Measurements from ENCODE around the gene ANKFY1.
"Not testable (repeated sequence)": the region's sequence is repeated elsewhere in the genome, so short reads cannot be mapped to it uniquely, and the experiment has no call there.

Gene ANKFY1

GRCh38 chr17:4209611-4210010, 54.2 kb downstream of the ANKFY1 start:
- no peak for DNase-seq

- no peak for DNase-seq
Measured at GRCh38 chr17:4208238-4208637, 55.5 kb downstream of the ANKFY1 start.

- DNase-seq = peak; percentile 10
Measured at GRCh38 chr17:4206962-4207361, 56.8 kb downstream of the ANKFY1 start.

DNA sequence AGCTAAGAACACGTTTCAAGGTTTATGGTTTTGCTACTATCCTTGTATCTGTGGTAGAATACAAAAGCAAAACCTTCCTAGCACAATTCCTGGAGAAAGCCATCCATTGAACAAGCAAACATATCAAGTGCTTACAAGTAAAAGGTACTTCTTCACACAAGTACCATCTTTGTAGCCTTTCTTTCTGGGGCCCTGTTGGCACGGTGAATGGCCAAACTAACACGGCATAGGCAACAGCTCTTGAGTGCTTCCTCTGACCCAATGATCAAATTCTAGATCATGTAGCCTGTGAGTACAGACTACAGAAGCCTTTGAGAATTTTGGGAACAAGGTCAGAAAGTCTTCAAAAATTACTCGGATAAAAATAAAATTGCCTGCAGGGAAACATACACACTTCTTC, 57.9 kb downstream of the ANKFY1 start:
- DNase-seq = no peak

- no peak for DNase-seq
Measured at GRCh38 chr17:4204710-4205173, 59.0 kb downstream of the ANKFY1 start.

DNA sequence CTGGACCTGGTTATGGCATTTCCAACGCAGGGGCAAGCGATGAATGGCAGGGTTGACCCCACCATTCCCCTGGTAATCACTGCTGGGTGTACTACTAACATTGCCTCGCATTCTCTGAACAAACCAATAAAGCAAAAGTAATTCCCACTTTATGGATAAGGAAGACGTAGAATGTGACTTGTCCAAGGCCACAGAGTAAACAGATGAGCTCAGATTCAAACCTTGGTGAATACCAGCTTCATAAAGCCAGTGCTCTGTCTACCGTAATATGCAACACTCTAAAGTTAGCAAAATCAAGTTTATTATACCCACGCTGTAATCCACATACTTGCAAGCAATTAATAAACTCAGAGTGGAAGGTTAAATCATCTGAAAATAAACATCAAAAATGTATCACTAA, 59.6 kb downstream of the ANKFY1 start:
- no peak for DNase-seq

GRCh38 chr17:4201226-4201625, 62.6 kb downstream of the ANKFY1 start:
- DNase-seq = no peak

- peak; percentile 32 for DNase-seq
Measured at GRCh38 chr17:4199818-4200402, 63.9 kb downstream of the ANKFY1 start.

GRCh38 chr17:4198995-4199394, 64.8 kb downstream of the ANKFY1 start:
- no peak for DNase-seq

DNA sequence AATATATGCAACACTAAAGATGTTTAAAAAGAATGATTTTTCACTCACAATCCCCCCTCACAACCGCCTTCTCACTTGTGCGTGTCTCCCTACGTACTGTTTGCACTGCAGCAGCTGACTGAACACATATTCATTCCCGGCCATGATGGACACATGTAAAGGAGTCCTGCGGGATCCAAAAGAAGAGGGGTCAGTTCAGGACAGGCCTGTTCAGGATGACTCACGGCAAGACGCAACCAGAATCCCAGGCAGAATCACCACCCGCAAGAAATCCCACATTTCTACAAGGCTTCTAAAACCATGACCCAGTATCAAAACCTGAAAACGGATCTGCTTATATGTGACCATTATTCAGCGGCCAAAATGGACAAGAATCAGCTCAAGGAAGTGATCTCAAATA, 68.5 kb downstream of the ANKFY1 start:
- DNase-seq = no peak

DNA sequence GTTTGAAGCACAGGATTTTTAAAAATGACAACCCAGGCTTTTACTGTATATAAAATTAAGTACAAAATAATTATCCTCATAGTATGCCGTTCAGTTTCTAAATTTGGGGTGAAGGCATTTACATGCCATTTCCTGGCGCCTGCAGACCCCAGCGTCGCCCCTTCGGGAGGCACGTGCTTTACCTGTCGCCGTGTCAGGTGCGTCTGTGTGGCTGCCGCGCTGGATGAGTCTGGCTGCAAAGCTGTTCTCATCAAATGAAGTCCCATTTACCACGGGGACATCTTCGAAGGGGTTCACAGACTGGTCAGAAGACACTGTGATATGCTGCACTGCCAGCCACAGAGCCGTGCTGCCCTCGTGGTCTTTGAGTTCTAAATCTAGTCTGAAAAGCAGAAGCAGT, 69.0 kb downstream of the ANKFY1 start:
- DNase-seq = no peak

DNA sequence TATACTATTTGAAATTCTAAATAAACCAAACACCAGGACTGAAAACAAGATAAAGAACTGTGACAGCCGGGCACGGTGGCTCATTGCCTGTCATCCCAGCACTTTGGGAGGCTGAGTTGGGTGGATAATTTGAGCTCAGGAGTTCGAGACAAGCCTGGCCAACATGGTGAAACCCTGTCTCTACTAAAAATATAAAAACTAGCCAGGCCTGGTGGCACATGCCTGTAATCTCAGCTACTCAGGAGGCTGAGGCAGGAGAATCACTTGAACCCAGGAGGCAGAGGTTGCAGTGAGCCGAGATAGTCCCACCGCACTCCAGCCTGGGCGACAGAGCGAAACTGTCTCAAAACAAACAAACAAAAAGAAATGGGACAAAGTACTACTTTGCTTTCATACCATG, 73.0 kb downstream of the ANKFY1 start:
- not testable (repeated sequence) for DNase-seq

- no peak for DNase-seq
Measured at GRCh38 chr17:4189280-4189679, 74.5 kb downstream of the ANKFY1 start.

DNA sequence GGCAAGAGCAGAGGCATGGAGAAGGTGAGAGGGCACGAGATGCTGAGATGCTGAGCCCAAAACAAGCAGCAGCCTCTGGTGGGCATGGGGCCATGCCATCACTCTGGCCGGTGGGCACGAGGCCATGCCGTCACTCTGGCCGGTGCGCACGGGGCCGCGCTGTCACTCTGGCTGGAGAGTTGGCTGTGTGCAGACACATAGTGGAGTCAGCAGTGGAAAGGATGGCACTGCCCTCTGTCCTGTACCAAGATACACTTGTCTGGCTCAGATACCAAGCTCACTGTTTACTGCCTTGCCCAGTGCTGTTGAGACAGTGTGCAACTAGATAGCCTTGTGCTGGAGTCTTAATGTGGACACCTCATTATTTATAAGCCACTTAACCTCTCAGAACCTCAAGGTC, 75.7 kb downstream of the ANKFY1 start:
- DNase-seq = no peak

GRCh38 chr17:4187076-4187475, 76.7 kb downstream of the ANKFY1 start:
- no peak for DNase-seq

GRCh38 chr17:4186357-4186881, 77.4 kb downstream of the ANKFY1 start:
- no peak for DNase-seq

GRCh38 chr17:4185656-4186055, 78.1 kb downstream of the ANKFY1 start:
- DNase-seq = no peak

DNA sequence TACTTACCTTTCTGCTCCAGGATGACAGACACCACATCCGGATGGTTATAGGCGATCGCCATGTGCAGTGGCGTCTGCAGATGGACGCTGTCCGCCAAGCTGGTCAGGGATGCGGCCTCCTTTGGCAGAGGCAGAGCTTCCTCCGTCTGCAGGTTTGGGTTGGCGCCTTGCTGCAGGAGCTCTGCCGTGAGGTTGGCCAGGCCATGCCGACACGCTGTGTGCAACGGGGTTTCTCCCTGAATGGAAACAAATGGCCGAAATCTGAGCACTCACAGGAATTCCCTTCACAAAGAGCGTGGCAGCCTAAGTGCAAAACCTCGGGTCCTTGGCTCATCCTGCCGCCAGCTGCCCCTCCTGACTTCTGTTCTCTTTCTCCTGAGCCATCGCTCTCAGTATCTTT, 79.0 kb downstream of the ANKFY1 start:
- DNase-seq = no peak

DNA sequence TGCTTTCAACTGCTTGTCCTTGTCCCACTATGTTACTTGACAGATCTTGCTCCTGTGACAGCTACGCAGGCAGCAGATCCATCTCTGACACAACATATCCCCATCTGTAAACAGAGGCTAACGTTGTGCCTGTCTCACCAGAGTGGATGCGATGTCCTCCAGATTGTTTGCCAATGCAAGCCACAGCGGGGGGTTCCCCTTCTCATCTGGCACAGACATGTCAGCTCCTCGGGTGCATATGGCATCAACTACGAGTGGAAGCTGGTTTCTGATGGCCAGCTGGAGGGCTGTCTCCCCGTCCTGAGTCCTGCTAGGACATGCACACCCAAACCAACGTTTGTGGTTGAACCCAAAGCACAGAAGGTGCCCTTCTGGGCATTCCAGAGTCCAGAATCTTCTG, 81.7 kb downstream of the ANKFY1 start:
- no peak for DNase-seq

DNA sequence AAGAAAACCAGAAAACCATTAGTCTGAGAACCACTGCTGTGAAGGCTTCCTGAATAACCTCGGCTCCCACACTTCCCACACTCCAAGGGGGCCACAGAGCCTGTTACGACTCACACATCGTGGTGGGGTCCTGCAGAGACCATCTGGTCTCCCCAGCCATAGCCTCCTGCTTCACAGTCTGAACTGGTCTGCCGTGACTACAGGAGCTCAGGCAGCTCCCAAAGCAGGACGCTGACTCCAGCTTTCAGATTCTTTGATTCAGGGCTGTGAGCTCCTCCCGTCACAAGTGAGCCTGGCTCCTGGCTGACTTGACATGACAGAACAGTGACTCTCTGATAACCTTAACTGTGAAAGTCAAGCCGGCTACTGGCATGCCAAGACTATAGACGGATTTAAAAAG, 83.0 kb downstream of the ANKFY1 start:
- DNase-seq = no peak

DNA sequence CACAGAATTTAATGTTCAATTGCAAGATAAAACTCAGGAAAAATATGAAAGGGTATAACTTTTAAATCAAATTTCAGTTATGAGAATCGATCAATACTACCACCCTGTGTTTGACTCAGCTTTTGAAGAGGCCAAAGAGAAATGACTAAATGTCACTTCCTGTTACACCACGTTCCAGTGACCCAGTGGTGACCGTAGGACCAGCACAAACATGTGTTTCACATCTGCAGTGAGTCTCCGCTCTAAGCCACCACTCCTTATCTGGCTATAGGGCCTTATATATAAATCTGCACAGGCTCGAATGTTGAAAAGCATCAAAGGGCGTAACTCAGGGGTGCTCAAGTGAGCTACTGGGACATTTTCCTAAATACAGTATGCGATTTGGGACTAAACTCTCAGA, 84.7 kb downstream of the ANKFY1 start:
- no peak for DNase-seq

DNA sequence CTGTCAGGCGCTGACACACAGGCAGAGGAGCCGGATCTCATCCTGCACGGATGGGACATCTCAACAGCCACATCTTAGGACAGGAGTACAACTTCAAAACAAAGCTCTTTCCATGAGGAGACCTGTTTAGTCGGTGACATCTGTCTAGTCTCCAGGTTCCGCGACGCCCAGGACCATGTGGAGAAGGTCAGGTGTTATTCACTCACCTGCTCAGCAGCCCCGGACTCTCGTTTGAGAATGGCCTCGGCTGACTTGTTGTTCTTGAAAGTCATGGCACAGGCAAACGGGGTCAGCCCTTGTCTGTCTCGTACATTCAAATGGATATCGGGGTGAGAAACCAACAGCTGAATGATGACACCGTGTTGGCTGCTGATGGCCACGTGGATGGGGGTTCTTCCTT, 85.1 kb downstream of the ANKFY1 start:
- no peak for DNase-seq

GRCh38 chr17:4177806-4178205, 86.0 kb downstream of the ANKFY1 start:
- no peak for DNase-seq

GRCh38 chr17:4176808-4177472, 86.8 kb downstream of the ANKFY1 start:
- DNase-seq = no peak
